Lower leg skin (tissue), 4 donors: Measurements from ENCODE around the gene NUDT4B. TPM values are rescaled to one million over a fixed set of nuclear protein-coding genes. Genes with fewer than 3 reads are reported as not detected.
"Not testable (repeated sequence)": the region's sequence is repeated elsewhere in the genome, so short reads cannot be mapped to it uniquely, and the experiment has no call there.

Experiments used
- DNase-seq, 2 donors: peaks; one replicate each; pipeline ENCODE4 v3.0.0-alpha.2; 2019; ENCODE audit warnings: low spot score in 2 of 2
- H3K4me3 ChIP-seq: fragments of 200-600 bp; sonication (generic); 2 replicates; pipeline ENCODE4 v1.5.1; 2017; ENCODE audit warnings: mild to moderate bottlenecking, low read depth; ENCODE audit not compliant: poor library complexity, severe bottlenecking
- WGBS, 2 donors: methylation state at CpG; one replicate each; pipeline ENCODE4 v1.1.5; 2018; 5-methylcytosine and 5-hydroxymethylcytosine counted together
- intact Hi-C: fragments of 100-400 bp; cut with DNase I; formaldehyde crosslinking; loops from one replicate; pipeline ENCODE4 v1.15.0; 2023; ENCODE audit warnings: low total_unique reads
- total RNA-seq, 4 donors: library from RNA; depleted of rRNA; stranded (reverse); fragments of >200 nt; gene quantifications; one replicate each; pipeline ENCODE4 v1.1.0, GENCODE V29; 2016

Gene NUDT4B
- total RNA-seq, 4 donors from 2014 or later = 6.9 to 39.1 (median 19.7) TPM

DNA sequence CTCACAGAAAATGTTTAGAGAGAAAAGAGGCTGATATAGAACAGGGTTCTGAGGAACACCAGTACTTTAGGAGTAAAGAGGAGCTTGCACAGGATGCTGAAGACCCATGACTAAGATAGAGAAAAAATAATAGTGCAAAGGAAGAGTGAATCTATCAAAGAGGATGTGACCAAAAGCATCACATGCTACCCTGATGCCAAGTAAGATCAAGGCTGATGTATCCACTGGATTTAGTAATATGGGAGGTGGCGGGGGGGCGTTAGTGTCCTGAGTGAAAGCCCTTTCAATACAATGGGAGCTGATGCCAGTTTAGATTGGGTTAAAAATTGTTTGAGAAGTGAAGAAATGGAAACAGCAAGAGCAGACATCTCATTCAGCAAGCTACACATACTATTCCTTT is 11.2 kb downstream of the NUDT4B start:
- H3K4me3 ChIP-seq, DNase-seq, intact Hi-C loops: not testable (repeated sequence)
- WGBS, 2 donors = 67% methylated on average over 2 of the region's 2 CpGs; no CpG with 5 or more reads in 1 of the 2 donors

DNA sequence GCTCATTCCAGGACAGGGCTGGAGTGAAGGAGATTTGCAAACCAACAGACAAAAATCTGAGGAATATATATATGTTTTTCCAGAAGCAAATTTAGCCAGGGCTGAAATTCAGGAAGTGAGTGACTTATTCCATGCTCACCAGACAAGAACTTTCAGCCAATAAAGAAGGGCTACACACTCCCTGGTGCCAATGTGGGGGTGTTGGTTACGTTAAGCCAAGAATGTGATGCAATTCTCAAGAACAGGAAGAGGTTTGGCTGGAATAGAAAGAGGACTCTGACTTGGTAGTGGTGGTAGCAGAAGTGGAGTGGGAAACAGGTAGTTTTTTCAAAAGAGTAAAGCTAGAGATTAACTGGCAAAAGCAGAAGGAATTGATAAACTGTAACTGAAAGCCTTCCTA is 11.6 kb downstream of the NUDT4B start:
- DNase-seq, intact Hi-C loops, H3K4me3 ChIP-seq: not testable (repeated sequence)
- WGBS, 2 donors = no CpG with 5 or more reads among the region's 1 CpG

DNA sequence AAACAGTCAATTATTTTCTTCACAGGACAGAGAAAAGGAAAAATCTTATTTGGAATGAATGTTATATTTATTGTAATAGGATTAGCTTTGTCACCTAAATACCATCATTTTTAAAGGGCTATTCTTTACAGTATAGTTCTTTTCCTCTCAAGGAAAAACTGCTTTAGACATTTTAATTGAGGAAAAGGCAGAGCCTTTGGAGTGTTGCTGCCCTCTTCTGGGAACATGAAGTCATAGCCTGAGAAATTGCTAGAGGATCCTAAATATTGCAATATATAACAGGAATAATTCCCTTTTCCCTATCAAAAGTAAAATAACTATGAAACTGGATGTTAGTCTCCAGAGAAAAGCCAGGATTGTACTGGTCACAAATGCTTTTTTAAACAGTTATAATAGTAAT is 12.8 kb downstream of the NUDT4B start:
- intact Hi-C loops, H3K4me3 ChIP-seq: not testable (repeated sequence)

DNA sequence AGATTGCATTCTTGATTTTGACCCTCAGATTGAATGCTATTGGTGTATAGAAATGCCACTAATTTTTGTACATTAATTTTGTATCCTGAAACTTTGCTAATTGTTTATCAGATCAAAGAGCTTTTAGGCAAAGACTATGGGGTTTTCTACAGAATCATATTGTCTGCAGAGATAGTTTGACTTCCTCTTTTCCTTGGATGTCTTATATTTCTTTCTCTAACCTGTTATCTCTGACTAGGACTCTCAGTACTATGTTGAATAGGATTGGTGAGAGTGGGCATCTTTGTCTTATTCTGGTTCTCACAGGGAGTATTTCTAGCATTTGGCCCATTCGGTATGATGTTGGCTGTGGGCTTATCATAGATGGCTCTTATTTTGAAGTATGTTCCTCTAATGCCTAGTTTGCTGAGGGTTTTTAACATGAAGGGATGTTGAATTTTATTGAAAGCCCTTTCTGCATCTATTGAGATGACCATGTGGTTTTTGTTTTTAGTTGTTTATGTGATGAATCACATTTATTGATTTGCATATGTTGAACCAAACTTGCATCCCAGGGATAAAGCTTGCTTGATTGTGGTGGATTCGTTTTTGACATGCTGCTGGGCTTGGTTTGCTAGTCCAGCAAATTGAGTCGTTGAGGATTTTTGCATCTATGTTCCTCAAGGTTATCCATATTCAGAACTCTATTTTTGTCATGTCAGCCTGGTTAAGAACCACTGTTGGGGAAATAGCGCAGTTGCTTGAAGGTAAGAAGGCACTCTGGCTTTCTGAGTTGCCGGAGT is 16.9 kb downstream of the NUDT4B start:
- WGBS, 2 donors = no CpG with 5 or more reads among the region's 5 CpGs
- DNase-seq, H3K4me3 ChIP-seq, intact Hi-C loops: not testable (repeated sequence)

More for the DNA sequence above, 12.8 kb downstream of the NUDT4B start:
- DNase-seq = not testable (repeated sequence)

DNA sequence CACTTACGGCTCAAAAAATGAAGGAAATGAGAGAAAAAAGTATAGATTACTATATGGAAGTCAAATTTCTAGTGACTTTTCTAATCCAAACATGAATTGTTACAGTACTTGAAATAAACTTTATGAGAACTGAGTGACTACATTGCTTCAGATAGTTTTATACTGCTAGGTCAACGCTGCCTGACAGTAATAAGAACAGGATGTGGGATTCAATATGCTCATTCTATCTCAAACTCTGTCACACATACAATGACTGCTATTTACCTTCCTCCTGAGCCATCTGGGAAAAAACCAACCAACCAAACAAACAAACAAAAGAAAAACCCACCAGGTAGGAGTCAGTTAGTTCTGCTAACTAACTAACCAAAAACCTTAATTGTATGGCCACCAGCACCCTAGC is 20.0 kb downstream of the NUDT4B start:
- intact Hi-C loops, H3K4me3 ChIP-seq, DNase-seq: not testable (repeated sequence)
- no CpG with 5 or more reads among the region's 2 CpGs for WGBS, 2 donors

DNA sequence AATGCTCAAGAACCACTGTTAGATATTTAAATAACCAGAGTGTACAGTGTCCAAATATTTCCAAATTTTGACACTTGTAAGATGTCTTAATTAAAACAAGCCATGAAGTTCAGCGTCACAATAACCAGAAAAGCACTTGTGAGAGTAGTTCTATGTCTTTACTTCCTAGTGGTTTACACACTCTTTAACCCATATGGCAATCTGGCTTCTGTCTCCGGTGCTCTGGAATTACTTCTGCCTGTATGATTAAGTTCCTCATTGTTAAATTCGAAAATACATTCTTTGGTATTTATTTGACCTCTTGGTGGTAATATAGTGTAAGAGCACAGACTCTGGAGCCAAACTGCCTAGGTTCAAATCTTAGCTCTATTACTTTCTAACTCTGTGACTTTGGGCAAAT is 20.9 kb downstream of the NUDT4B start:
- DNase-seq, H3K4me3 ChIP-seq, intact Hi-C loops: not testable (repeated sequence)
- WGBS, 2 donors = no CpG with 5 or more reads among the region's 3 CpGs

DNA sequence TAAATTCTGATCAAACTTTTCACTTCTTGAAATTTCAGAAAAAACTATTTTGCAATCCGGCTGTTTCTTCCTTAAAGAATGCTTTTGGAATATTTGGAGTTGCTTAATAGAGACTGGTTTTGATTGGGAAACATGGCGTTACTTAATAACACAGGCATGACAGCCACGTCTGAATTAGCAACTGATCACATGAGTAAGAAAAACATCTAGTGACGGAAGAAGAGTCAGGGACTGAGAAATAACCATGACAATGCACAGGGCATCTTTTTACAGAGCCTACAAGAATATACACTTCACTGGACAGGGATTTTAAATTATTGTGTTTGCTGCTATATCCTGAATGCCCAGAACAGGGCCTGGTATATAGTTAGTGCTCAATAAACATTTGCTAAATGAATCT is 25.1 kb downstream of the NUDT4B start:
- H3K4me3 ChIP-seq, intact Hi-C loops, DNase-seq: not testable (repeated sequence)
- WGBS, 2 donors = no CpG with 5 or more reads among the region's 4 CpGs

DNA sequence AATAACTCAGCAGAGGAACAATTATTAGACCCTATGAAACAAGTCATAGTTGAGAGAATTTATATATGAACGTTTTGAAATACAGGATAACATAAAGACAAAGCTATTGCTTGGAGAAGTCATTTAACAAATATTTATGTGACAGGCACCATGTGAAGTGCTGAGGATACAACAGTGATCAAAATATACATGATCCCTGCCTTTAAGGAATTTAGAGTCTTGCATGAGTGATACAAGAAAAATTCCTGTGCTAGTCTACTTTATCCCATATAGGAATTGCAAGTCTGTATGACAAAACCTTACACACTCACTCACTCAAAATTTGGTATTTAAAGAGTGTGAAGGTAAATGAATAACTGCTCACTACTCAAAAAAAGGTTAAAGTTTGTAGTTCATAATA is 25.5 kb downstream of the NUDT4B start:
- intact Hi-C loops, H3K4me3 ChIP-seq, DNase-seq: not testable (repeated sequence)
- no CpG with 5 or more reads among the region's 1 CpG for WGBS, 2 donors

DNA sequence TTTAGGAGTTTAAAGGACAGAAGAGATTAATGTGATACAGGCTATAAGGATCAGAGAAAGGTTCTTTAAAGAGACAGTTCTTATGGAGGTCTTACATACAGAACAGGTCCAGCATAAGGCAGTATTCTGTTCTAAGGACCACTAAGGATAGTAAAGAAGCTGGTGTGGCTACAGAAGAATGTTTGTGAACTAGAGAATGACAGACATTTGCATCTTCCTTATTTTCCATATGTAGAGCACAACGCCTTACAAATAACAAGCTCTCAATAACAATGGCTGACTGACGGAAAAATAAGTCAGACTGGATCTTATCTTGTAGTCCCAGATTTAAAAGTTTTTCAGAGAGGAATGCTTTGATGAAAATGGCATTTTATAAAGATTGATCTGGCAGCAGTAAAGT is 26.7 kb downstream of the NUDT4B start:
- H3K4me3 ChIP-seq, intact Hi-C loops, DNase-seq: not testable (repeated sequence)
- no CpG with 5 or more reads among the region's 2 CpGs for WGBS, 2 donors

DNA sequence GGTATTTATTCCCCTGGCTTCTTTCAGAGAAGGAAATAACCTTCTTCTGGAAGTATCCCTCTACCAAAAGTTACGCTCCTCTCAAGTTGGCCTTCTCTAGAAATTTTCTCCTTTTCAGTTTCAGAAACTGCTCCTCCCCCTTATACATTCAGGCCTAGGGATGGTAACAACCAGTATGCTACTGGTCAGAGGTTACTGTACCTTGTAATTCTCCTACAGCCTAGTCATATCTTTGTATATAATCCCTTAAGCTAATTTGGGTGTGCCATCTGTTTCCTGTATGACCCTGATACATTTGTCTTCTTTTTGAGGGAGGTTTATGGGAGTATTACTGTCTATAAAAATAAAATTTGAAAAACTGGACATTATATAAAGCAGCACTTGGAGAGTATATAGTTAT is 29.1 kb downstream of the NUDT4B start:
- DNase-seq, H3K4me3 ChIP-seq, intact Hi-C loops: not testable (repeated sequence)
- WGBS, 2 donors = no CpG with 5 or more reads among the region's 1 CpG

DNA sequence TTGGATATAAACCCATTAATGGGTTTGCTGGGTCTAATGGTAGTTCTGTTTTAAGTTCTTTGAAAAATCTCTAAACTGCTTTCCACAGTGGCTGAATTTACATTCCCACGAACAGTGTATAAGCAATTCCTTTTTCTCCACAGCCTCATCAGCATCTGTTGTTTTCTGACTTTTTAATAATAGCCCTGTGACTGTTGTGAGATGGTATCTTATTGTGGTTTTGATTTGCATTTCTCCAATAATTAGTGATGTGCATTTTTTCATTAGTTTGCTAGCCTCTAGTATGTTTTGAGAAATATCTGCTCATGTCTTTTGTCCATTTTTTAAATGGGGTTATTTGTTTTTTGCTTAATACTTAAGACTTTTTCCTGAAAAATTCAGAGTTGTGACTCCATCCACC is 31.8 kb downstream of the NUDT4B start:
- intact Hi-C loops, DNase-seq, H3K4me3 ChIP-seq: not testable (repeated sequence)
- WGBS, 2 donors = no CpG with 5 or more reads among the region's 1 CpG

DNA sequence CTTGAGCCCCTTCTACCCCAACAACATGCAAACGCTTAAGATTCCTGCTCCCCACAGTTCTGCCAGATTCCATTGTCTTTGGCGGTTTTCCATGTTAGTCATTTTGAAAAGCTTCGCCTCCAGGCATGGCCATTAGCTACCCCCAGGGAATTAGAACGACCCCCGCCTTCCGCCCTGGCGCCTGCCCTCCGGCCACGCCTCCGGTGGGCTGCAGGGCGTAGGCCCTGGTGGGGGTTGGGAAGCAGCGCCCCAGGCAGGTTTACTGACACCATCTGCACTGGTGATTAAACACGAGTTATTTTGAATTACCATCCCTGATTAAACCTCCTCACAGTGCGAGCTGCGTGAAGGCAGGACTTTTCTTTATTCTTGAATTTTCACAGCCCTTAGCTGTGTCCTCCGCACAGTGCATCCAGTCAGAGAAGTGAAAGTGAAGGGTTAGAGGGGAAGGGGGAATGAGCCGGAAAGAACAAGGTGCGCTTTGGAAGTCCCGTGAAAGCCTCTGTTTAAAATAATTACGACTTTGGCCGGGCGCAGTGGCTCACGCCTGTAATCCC is 43.0 kb downstream of the NUDT4B start:
- H3K4me3 ChIP-seq, intact Hi-C loops, DNase-seq: not testable (repeated sequence)
- no CpG with 5 or more reads among the region's 23 CpGs for WGBS, 2 donors

DNA sequence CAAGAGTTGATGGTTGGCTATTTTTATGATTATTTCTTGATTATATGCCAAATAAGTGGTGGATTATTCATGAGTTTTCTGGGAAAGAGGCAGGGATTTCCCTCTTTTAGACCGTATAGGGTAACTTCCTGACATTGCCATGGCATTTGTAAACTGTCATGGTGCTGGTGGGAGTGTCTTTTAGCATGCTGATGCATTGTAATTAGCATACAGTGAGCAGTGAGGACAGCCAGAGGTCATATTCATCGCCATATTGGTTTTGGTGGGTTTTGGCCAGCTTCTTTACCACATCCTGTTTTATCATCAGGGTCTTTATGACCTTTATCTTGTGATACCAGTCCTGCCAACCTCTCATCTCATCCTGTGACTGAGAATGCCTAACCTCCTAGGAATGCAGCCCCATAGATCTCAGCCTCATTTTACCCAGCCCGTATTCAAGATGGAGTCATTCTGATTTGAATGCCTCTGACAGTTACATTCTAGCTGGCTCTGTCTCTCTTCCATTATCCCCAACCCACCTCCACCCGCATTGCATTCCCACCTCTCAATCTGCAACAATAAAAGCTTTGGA is 45.3 kb downstream of the NUDT4B start:
- DNase-seq, intact Hi-C loops, H3K4me3 ChIP-seq: not testable (repeated sequence)
- no CpG with 5 or more reads among the region's 4 CpGs for WGBS, 2 donors
